ENCODE results near the gene SDHAF3.

DNA sequence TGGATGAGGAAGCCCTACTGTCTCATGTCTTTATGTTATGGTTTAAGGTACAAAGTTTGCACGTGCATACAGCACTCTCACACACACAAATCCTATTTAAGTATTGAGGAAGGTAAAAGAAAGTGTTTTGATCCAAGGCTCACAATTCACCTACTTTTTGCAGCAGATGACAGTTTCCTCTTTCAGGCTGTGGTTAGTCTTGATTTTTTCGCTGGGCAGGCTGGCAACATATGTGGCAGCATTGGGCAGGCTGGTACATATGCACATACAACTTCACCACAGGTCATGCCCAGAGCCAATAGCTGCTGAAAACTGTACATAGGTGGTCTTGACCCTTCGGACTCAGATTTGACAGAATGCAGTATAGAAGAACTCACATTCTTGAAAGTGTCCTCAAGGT is 29.1 kb upstream of the SDHAF3 start:
- TF ChIP-seq SMC3 (IDR thresholded peaks at IDR 0.05; ENCODE audit: borderline replicate concordance, low read length) (no peak), EGR1 (IDR thresholded peaks at IDR 0.05; ENCODE audit: borderline replicate concordance in 1 of 2, low read depth in 2 of 2, low read length in 2 of 2) (no peak), JUND (IDR thresholded peaks at IDR 0.05; ENCODE audit: low read depth, low read length) (no peak)
- TF ChIP-seq, protein P1, sequence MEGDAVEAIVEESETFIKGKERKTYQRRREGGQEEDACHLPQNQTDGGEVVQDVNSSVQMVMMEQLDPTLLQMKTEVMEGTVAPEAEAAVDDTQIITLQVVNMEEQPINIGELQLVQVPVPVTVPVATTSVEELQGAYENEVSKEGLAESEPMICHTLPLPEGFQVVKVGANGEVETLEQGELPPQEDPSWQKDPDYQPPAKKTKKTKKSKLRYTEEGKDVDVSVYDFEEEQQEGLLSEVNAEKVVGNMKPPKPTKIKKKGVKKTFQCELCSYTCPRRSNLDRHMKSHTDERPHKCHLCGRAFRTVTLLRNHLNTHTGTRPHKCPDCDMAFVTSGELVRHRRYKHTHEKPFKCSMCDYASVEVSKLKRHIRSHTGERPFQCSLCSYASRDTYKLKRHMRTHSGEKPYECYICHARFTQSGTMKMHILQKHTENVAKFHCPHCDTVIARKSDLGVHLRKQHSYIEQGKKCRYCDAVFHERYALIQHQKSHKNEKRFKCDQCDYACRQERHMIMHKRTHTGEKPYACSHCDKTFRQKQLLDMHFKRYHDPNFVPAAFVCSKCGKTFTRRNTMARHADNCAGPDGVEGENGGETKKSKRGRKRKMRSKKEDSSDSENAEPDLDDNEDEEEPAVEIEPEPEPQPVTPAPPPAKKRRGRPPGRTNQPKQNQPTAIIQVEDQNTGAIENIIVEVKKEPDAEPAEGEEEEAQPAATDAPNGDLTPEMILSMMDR (IDR thresholded peaks at IDR 0.05 in 2 of 3, conservative IDR thresholded peaks at IDR 0.05 in 1 of 3; ENCODE audit: control insufficient read depth in 2 of 3, extremely low read depth in 1 of 3, insufficient read depth in 1 of 3, low read depth in 3 of 3, low read length in 3 of 3) = no peak

Measured in GM12878 (cell line).